WTC11 (cell line): ENCODE results near the gene SPSB4. TPM values are rescaled to one million over a fixed set of nuclear protein-coding genes. Genes with fewer than 3 reads are reported as not detected.

Source experiments
- ARID4B ChIP-seq: sonication (generic); formaldehyde crosslinking; IDR thresholded peaks from 2 replicates; pipeline ENCODE4 v1.8.0; 2023; ENCODE audit warnings: missing genetic modification reagents, mild to moderate bottlenecking, borderline replicate concordance
- ATF1 ChIP-seq: sonication (generic); formaldehyde crosslinking; IDR thresholded peaks from 2 replicates; pipeline ENCODE4 v1.8.1; 2023; ENCODE audit warnings: mild to moderate bottlenecking, moderate library complexity, missing genetic modification reagents
- ATF6 ChIP-seq: sonication (generic); formaldehyde crosslinking; IDR thresholded peaks from 2 replicates; pipeline ENCODE4 v1.8.1; 2023; ENCODE audit warnings: mild to moderate bottlenecking, missing genetic modification reagents
- ESRRA ChIP-seq: sonication (generic); formaldehyde crosslinking; IDR thresholded peaks from 2 replicates; pipeline ENCODE4 v1.8.1; 2022; ENCODE audit warnings: mild to moderate bottlenecking, missing genetic modification reagents, borderline replicate concordance
- ETV6 ChIP-seq: sonication (generic); formaldehyde crosslinking; IDR thresholded peaks from 2 replicates; pipeline ENCODE4 v1.8.1; 2022; ENCODE audit warnings: mild to moderate bottlenecking, missing genetic modification reagents
- FOXK1 ChIP-seq: sonication (generic); formaldehyde crosslinking; IDR thresholded peaks from 2 replicates; pipeline ENCODE4 v1.8.0; 2022; ENCODE audit warnings: mild to moderate bottlenecking, moderate library complexity, missing genetic modification reagents
- GRHL2 ChIP-seq: fragments of 250-450 bp; sonication (Bioruptor Pico); IDR thresholded peaks from 2 replicates; pipeline ENCODE4 v1.8.0; 2022; ENCODE audit warnings: mild to moderate bottlenecking, moderate library complexity; ENCODE audit not compliant: insufficient replicate concordance, severe bottlenecking
- HMGA2 ChIP-seq: fragments of 250-450 bp; sonication (Bioruptor Pico); IDR thresholded peaks from 2 replicates; pipeline ENCODE4 v1.4.0; 2021; ENCODE audit warnings: mild to moderate bottlenecking, moderate library complexity
- IRF1 ChIP-seq: sonication (generic); formaldehyde crosslinking; IDR thresholded peaks from 2 replicates; pipeline ENCODE4 v1.8.0; 2023; ENCODE audit warnings: missing genetic modification reagents
- IRF2 ChIP-seq: sonication (generic); formaldehyde crosslinking; IDR thresholded peaks from 2 replicates; pipeline ENCODE4 v1.8.0; 2022; ENCODE audit warnings: low read depth, missing genetic modification reagents, borderline replicate concordance
- JAZF1 ChIP-seq: fragments of 250-450 bp; sonication (Bioruptor Pico); IDR thresholded peaks from 2 replicates; pipeline ENCODE4 v1.9.0; 2021; ENCODE audit warnings: moderate library complexity, mild to moderate bottlenecking, inconsistent platforms
- KAT7 ChIP-seq: sonication (generic); formaldehyde crosslinking; IDR thresholded peaks from 2 replicates; pipeline ENCODE4 v1.8.1; 2023; ENCODE audit warnings: missing genetic modification reagents, mild to moderate bottlenecking, borderline replicate concordance
- MXD4 ChIP-seq: fragments of 250-450 bp; sonication (Bioruptor Pico); IDR thresholded peaks from 2 replicates; pipeline ENCODE4 v1.8.0; 2021; ENCODE audit warnings: mild to moderate bottlenecking, moderate library complexity, borderline replicate concordance
- MYBL2 ChIP-seq: sonication (generic); formaldehyde crosslinking; IDR thresholded peaks from 2 replicates; pipeline ENCODE4 v1.8.1; 2023; ENCODE audit warnings: mild to moderate bottlenecking, moderate library complexity, missing genetic modification reagents
- PRDM15 ChIP-seq: sonication (generic); formaldehyde crosslinking; IDR thresholded peaks from 2 replicates; pipeline ENCODE4 v1.8.0; 2022; ENCODE audit warnings: missing genetic modification reagents
- PRRX2 ChIP-seq: fragments of 250-450 bp; sonication (Bioruptor Pico); IDR thresholded peaks from 2 replicates; pipeline ENCODE4 v1.8.0; 2021; ENCODE audit warnings: mild to moderate bottlenecking
- SP1 ChIP-seq: sonication (generic); formaldehyde crosslinking; conservative IDR thresholded peaks from 2 replicates; pipeline ENCODE4 v1.8.1; 2022; ENCODE audit warnings: missing genetic modification reagents
- ZNF121 ChIP-seq: sonication (generic); formaldehyde crosslinking; IDR thresholded peaks from 2 replicates; pipeline ENCODE4 v1.8.0; 2023; ENCODE audit warnings: missing genetic modification reagents
- ZNF416 ChIP-seq: fragments of 250-450 bp; sonication (Bioruptor Pico); IDR thresholded peaks from 2 replicates; pipeline ENCODE4 v1.9.0; 2021; ENCODE audit warnings: mild to moderate bottlenecking, inconsistent platforms
- ZNF423 ChIP-seq: fragments of 250-450 bp; sonication (Bioruptor Pico); IDR thresholded peaks from 2 replicates; pipeline ENCODE4 v2.1.2; 2022; ENCODE audit warnings: mild to moderate bottlenecking, moderate library complexity
- ZNF671 ChIP-seq: fragments of 250-450 bp; sonication (Bioruptor Pico); IDR thresholded peaks from 2 replicates; pipeline ENCODE4 v1.8.0; 2021; ENCODE audit warnings: mild to moderate bottlenecking
- total RNA-seq: library from RNA; stranded (reverse); gene quantifications from 3 replicates; pipeline ENCODE4 v1.2.3, GENCODE V29; 2021
- TF ChIP-seq, protein P1 (sequence below): sonication (generic); formaldehyde crosslinking; IDR thresholded peaks from 2 replicates; pipeline ENCODE4 v1.8.1; 2023; ENCODE audit warnings: mild to moderate bottlenecking, missing genetic modification reagents, borderline replicate concordance
- TF ChIP-seq, protein P2 (sequence below): sonication (generic); formaldehyde crosslinking; IDR thresholded peaks from 2 replicates; pipeline ENCODE4 v1.8.1; 2022; ENCODE audit warnings: mild to moderate bottlenecking, moderate library complexity, missing genetic modification reagents

SPSB4 gene
- total RNA-seq, 1 experiment from 2014 or later: 19.7 TPM

DNA sequence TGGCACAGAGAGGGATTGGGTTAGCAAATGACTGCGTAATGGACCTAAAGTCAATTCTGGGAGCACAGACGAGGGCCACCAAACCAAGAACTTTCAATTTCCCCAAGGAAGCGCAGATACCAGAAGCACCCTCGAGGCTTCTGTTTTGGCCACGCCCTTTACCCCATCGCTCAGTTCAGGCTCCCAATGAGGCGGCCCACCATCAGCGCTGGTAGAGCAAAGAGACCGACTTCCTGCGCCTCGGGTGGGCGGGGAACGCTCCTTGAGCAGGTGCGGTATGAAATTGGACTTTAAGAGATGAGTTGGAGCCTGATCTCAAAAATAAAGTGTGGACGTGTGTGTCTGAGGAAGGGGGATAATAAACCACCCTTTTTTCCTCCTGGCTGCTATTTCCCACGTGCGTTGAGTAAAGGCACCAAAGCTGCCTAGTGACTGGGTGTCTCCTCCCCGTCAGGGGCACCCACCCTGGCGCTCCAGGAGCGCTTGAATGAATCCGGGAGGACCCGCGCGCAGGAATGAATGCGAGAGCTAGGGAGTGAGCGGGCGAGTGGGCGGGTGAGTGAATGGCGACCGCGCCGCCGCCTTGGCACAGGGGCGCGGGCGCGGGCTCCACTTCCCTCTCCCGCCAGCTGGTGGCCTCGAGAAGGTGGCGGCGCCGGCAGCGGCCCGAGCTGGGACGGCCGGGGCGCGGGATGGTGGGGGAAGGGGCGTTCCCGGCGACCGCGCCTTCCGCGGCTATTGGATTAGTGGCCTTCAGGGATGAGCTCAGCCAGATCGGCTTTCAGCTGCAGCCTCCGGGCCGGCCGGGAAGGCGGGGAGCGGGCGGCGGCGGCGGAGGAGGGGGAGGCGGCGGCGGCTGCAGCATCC lies at the start of gene SPSB4 (continued):
- TF ChIP-seq ATF6 (CRISPR knock-in tag): no peak
- no peak for TF ChIP-seq MXD4 (CRISPR knock-in tag)
- TF ChIP-seq, protein P1, sequence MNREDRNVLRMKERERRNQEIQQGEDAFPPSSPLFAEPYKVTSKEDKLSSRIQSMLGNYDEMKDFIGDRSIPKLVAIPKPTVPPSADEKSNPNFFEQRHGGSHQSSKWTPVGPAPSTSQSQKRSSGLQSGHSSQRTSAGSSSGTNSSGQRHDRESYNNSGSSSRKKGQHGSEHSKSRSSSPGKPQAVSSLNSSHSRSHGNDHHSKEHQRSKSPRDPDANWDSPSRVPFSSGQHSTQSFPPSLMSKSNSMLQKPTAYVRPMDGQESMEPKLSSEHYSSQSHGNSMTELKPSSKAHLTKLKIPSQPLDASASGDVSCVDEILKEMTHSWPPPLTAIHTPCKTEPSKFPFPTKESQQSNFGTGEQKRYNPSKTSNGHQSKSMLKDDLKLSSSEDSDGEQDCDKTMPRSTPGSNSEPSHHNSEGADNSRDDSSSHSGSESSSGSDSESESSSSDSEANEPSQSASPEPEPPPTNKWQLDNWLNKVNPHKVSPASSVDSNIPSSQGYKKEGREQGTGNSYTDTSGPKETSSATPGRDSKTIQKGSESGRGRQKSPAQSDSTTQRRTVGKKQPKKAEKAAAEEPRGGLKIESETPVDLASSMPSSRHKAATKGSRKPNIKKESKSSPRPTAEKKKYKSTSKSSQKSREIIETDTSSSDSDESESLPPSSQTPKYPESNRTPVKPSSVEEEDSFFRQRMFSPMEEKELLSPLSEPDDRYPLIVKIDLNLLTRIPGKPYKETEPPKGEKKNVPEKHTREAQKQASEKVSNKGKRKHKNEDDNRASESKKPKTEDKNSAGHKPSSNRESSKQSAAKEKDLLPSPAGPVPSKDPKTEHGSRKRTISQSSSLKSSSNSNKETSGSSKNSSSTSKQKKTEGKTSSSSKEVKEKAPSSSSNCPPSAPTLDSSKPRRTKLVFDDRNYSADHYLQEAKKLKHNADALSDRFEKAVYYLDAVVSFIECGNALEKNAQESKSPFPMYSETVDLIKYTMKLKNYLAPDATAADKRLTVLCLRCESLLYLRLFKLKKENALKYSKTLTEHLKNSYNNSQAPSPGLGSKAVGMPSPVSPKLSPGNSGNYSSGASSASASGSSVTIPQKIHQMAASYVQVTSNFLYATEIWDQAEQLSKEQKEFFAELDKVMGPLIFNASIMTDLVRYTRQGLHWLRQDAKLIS (CRISPR knock-in tag): no peak
- TF ChIP-seq ZNF423 (CRISPR knock-in tag): no peak
- TF ChIP-seq JAZF1 (CRISPR knock-in tag): no peak
- TF ChIP-seq ETV6: peak; percentile 85
- TF ChIP-seq MYBL2 (CRISPR knock-in tag): no peak
- TF ChIP-seq PRRX2 (CRISPR knock-in tag): no peak
- TF ChIP-seq, protein P2, sequence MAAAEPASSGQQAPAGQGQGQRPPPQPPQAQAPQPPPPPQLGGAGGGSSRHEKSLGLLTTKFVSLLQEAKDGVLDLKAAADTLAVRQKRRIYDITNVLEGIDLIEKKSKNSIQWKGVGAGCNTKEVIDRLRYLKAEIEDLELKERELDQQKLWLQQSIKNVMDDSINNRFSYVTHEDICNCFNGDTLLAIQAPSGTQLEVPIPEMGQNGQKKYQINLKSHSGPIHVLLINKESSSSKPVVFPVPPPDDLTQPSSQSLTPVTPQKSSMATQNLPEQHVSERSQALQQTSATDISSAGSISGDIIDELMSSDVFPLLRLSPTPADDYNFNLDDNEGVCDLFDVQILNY (CRISPR knock-in tag): no peak
- no peak for TF ChIP-seq PRDM15 (CRISPR knock-in tag)
- TF ChIP-seq SP1 (CRISPR knock-in tag): peak; percentile 42; the same call in 1 of the 2 replicates
- TF ChIP-seq KAT7: no peak
- 0 out of 2 replicates have a peak, but pooled peaks have one; percentile 48 for TF ChIP-seq ARID4B (CRISPR knock-in tag)
- TF ChIP-seq ESRRA (CRISPR knock-in tag): no peak
- TF ChIP-seq ZNF121 (CRISPR knock-in tag): no peak
- no peak for TF ChIP-seq ZNF416 (CRISPR knock-in tag)
- peak; percentile 62; the same call in 1 of the 2 replicates for TF ChIP-seq FOXK1 (CRISPR knock-in tag)
- TF ChIP-seq ZNF671 (CRISPR knock-in tag): no peak
- TF ChIP-seq HMGA2 (CRISPR knock-in tag): no peak
- TF ChIP-seq GRHL2 (CRISPR knock-in tag): no peak
- TF ChIP-seq ATF1 (CRISPR knock-in tag): no peak
- no peak for TF ChIP-seq IRF1 (CRISPR knock-in tag)
- no peak for TF ChIP-seq IRF2 (CRISPR knock-in tag)
